A673 (cell line): Measurements from ENCODE around the gene GPR160. TPM values are rescaled to one million over a fixed set of nuclear protein-coding genes. Genes with fewer than 3 reads are reported as not detected.

Experiments
- BruUV-seq: library from RNA; stranded (reverse); fragments of 400-500 nt; replicated peaks from 2 replicates; lab custom pipeline; 2021; lab: Mats Ljungman, UMichigan
- CTCF ChIA-PET: fragments of 300-600 bp; sonication (Branson Sonifier 250); formaldehyde crosslinking; loops from one replicate; lab custom pipeline; 2022; ENCODE audit warnings: antibody characterized with exemption; lab: Charles Lee
- POLR2A ChIA-PET: fragments of 300-600 bp; sonication (Branson Sonifier 250); formaldehyde crosslinking; loops from one replicate; lab custom pipeline; 2022; ENCODE audit warnings: antibody characterized with exemption; ENCODE audit not compliant: low non-redundant PET; lab: Charles Lee
- DNase-seq: peaks from one replicate; pipeline ENCODE4 v3.0.0-alpha.2; 2015; ENCODE audit warnings: low spot score
- H3K27ac ChIP-seq: fragments of 200-600 bp; sonication (generic); 2 replicates; pipeline ENCODE4 v1.5.1; 2016; ENCODE audit warnings: mixed run types, low read depth, mild to moderate bottlenecking, mixed read lengths, antibody characterized with exemption, low read length; ENCODE audit not compliant: poor library complexity, severe bottlenecking
- H3K27me3 ChIP-seq: fragments of 200-600 bp; sonication (generic); replicated peaks from 2 replicates; pipeline ENCODE4 v1.6.1; 2017; ENCODE audit warnings: mixed run types, low read depth, mild to moderate bottlenecking, mixed read lengths, antibody characterized with exemption, low read length; ENCODE audit not compliant: insufficient read depth, poor library complexity
- H3K36me3 ChIP-seq: fragments of 200-600 bp; sonication (generic); 2 replicates; pipeline ENCODE4 v1.6.1; 2016; ENCODE audit warnings: mixed run types, mild to moderate bottlenecking, mixed read lengths, antibody characterized with exemption, low read length; ENCODE audit not compliant: insufficient read depth, poor library complexity, severe bottlenecking
- H3K4me1 ChIP-seq: fragments of 200-600 bp; sonication (generic); 2 replicates; pipeline ENCODE4 v1.6.1; 2017; ENCODE audit warnings: mixed run types, mild to moderate bottlenecking, mixed read lengths, antibody characterized with exemption, low read length; ENCODE audit not compliant: insufficient read depth, poor library complexity, severe bottlenecking
- H3K4me3 ChIP-seq: fragments of 200-600 bp; sonication (generic); 2 replicates; pipeline ENCODE4 v1.5.1; 2016; ENCODE audit warnings: low read depth, mixed run types, mild to moderate bottlenecking, mixed read lengths, low read length; ENCODE audit not compliant: poor library complexity, severe bottlenecking
- H3K9me3 ChIP-seq: fragments of 200-600 bp; sonication (generic); 2 replicates; pipeline ENCODE4 v1.6.1; 2016; ENCODE audit warnings: mixed run types, low read depth, mild to moderate bottlenecking, mixed read lengths, antibody characterized with exemption, low read length; ENCODE audit not compliant: poor library complexity, severe bottlenecking
- EZH2 ChIP-seq: fragments of 200-600 bp; sonication (generic); IDR thresholded peaks from 2 replicates; pipeline ENCODE4 v1.6.1; 2017; ENCODE audit warnings: borderline replicate concordance, low read depth, mild to moderate bottlenecking, mixed read lengths, antibody characterized with exemption, low read length; ENCODE audit not compliant: poor library complexity, severe bottlenecking
- intact Hi-C: fragments of 100-400 bp; cut with micrococcal nuclease; formaldehyde crosslinking; loops from one replicate; pipeline ENCODE4 v1.10.0; 2022; ENCODE audit not compliant: unreplicated experiment
- total RNA-seq: library from RNA; stranded (reverse); gene quantifications from 2 replicates; pipeline ENCODE4 v1.2.3, GENCODE V29; 2021
- TF ChIP-seq, protein P1 (sequence below): fragments of 300-800, 200-600 bp; sonication (generic); conservative IDR thresholded peaks from 2 replicates; pipeline ENCODE4 v1.5.1; 2017; ENCODE audit warnings: low read depth, mild to moderate bottlenecking, antibody characterized with exemption, low read length, moderate library complexity, mixed read lengths

Gene GPR160
- total RNA-seq, 1 experiment from 2014 or later = 11.2 TPM

DNA sequence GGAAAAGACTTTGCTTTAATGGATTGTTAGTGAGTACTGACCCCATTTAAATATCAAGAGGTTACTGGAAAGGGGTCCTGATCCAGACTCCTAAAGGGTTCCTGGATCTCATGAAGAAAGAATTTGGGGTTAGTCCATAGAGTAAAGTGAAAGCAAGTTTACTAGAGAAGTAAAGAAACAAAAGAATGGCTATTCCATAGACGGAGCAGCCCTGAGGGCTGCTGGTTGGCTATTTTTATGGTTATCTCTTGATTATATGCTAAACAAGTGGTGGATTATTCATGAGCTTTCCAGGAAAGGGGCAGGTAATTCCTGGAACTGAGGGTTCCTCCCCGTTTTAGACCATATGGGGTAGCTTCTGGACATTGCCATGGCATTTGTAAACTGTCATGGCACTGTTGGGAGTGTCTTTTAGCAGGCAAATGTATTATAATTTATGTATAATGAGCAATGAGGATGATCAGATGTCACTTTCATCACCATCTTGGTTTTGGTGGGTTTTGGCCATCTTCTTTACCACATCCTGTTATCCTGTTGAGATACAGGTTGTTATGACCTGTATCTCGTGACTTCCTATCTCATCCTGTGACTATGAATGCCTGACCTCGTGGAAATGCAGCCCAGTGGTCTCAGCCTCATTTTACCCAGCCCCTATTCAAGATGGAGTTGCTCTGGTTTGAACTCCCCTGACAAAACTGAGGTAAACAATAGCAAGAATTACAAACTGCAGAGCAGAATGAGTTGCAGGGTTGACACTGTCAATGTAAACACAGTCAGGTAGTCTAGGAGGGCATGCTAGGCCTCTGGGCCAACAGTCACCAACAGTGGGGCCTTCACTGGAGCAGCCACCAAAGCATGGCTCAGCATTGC, 10.3 kb upstream of the GPR160 start:
- no peaks in the 10 kb centered on the region for H3K27me3 ChIP-seq
- ChIA-PET POLR2A (no interaction called here), CTCF (no interaction called here)
- H3K4me3 ChIP-seq = no peak overlapping the region
- DNase-seq = no peak
- intact Hi-C loops = no loop called here
- no peak overlapping the region for H3K27ac ChIP-seq
- no peaks in the 10 kb centered on the region for H3K9me3 ChIP-seq
- no peak for TF ChIP-seq EZH2
- TF ChIP-seq, protein P1, sequence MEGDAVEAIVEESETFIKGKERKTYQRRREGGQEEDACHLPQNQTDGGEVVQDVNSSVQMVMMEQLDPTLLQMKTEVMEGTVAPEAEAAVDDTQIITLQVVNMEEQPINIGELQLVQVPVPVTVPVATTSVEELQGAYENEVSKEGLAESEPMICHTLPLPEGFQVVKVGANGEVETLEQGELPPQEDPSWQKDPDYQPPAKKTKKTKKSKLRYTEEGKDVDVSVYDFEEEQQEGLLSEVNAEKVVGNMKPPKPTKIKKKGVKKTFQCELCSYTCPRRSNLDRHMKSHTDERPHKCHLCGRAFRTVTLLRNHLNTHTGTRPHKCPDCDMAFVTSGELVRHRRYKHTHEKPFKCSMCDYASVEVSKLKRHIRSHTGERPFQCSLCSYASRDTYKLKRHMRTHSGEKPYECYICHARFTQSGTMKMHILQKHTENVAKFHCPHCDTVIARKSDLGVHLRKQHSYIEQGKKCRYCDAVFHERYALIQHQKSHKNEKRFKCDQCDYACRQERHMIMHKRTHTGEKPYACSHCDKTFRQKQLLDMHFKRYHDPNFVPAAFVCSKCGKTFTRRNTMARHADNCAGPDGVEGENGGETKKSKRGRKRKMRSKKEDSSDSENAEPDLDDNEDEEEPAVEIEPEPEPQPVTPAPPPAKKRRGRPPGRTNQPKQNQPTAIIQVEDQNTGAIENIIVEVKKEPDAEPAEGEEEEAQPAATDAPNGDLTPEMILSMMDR = no peak
- H3K36me3 ChIP-seq = no peaks in the 10 kb centered on the region
- BruUV-seq = no TSS peak
- no peaks in the 10 kb centered on the region for H3K4me1 ChIP-seq

DNA sequence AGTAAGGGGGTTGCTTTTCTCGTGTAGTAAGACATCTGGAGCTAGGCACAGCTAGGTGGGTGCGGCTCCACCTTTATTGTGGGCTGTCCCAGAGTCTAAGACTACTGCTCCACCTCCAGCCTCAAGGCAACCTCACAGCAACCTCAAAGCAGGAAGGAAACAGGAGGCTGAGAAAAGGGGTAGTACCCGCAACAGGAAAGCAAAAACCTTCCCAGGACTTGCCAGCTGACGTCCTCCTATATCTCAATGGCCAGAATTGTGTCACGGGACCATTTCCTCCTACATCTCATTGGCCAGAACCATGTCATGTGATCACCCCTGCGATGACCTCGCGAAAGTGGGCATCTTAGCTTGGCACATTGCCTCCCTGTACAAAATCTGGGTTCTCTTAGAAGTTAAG, 4.3 kb upstream of the GPR160 start:
- TF ChIP-seq EZH2 = no peak
- TF ChIP-seq, protein P1 = no peak
- BruUV-seq = no TSS peak
- no peak for DNase-seq
- Histone ChIP-seq H3K27me3 (no peaks in the 10 kb centered on the region), H3K27ac (no peak overlapping the region), H3K36me3 (no peaks in the 10 kb centered on the region), H3K9me3 (no peaks in the 10 kb centered on the region), H3K4me3 (no peak overlapping the region), H3K4me1 (no peaks in the 10 kb centered on the region)
- intact Hi-C loops = loop anchor here (10.0 kb wide), 1 partner anchor 771 kb away; no protein-coding TSS in a partner anchor
- CTCF ChIA-PET = no interaction called here
- POLR2A ChIA-PET = no interaction called here

DNA sequence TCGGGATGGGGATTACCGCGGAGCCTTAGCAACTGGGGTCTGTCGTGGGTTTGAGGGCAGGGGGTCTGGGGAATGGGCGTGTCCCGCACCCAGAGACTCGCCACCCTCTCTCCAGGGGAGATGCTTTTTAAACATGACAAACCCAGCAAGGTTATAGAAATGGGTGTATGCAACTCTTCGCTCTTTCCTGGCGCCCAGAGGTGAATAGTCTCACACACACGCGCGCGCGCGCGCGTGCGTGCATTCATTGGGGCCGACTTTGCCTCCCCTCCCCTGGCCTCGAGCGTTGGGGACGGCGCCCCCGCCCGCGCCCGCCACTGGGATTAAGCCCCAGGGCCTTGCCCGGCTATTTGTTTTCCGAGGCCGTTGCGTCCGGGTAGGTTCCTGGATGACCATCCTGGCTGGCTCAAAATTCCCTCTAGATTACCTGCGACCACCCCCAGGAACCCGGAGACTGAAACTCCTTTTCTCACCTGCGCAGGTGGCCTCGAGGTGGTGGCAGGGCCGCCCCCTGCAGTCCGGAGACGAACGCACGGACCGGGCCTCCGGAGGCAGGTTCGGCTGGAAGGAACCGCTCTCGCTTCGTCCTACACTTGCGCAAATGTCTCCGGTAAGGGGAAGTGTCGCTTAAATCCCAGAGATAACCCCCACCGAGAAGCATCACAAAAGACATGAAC, 777 bp downstream of the GPR160 start:
- H3K9me3 ChIP-seq = no peaks in the 10 kb centered on the region
- no peaks in the 10 kb centered on the region for H3K36me3 ChIP-seq
- POLR2A ChIA-PET = no interaction called here
- BruUV-seq = no TSS peak
- H3K27me3 ChIP-seq = no peaks in the 10 kb centered on the region
- intact Hi-C loops = loop anchor here (10.0 kb wide), 1 partner anchor 766 kb away; no protein-coding TSS in a partner anchor
- peak; percentile 35 for DNase-seq
- CTCF ChIA-PET = interaction anchor here (0.6 kb wide), 1 partner anchor 771 kb away, joined by 3 read pairs; no protein-coding TSS in a partner anchor
- H3K4me3 ChIP-seq = peak overlapping the region; percentile 79
- H3K27ac ChIP-seq = peak overlapping the region; percentile 11
- no peak for TF ChIP-seq EZH2
- TF ChIP-seq, protein P1 = peak; percentile 17; the same call in 1 of the 2 replicates
- H3K4me1 ChIP-seq = no peaks in the 10 kb centered on the region
